IPS-18c (cell line): ENCODE results near the gene POLE2.
A peak's percentile ranks its signal among the peaks of the same experiment; 100 is the strongest.
"Not testable (repeated sequence)": the region's sequence is repeated elsewhere in the genome, so short reads cannot be mapped to it uniquely, and the experiment has no call there.

Source experiments
- H3K4me3 ChIP-seq: 2 replicates; pipeline ENCODE4 v1.7.0; 2013; ENCODE audit warnings: low read depth, mild to moderate bottlenecking, low read length, moderate library complexity; ENCODE audit not compliant: insufficient read depth
- H3K9me3 ChIP-seq: one replicate; pipeline ENCODE4 v1.6.1; 2013; ENCODE audit warnings: mild to moderate bottlenecking, low read length, moderate library complexity; ENCODE audit not compliant: control insufficient read depth, insufficient read depth

The POLE2 gene

GRCh38 chr14:49686425-49686824, 1.6 kb downstream of the POLE2 start:
- Histone ChIP-seq H3K9me3 (no peaks in the 10 kb centered on the region), H3K4me3 (no peak overlapping the region)

GRCh38 chr14:49679271-49679670, 8.7 kb downstream of the POLE2 start:
- Histone ChIP-seq H3K9me3 (no peaks in the 10 kb centered on the region), H3K4me3 (no peak overlapping the region)

GRCh38 chr14:49677643-49678042, 10.4 kb downstream of the POLE2 start:
- Histone ChIP-seq H3K9me3 (no peaks in the 10 kb centered on the region), H3K4me3 (no peak overlapping the region)

DNA sequence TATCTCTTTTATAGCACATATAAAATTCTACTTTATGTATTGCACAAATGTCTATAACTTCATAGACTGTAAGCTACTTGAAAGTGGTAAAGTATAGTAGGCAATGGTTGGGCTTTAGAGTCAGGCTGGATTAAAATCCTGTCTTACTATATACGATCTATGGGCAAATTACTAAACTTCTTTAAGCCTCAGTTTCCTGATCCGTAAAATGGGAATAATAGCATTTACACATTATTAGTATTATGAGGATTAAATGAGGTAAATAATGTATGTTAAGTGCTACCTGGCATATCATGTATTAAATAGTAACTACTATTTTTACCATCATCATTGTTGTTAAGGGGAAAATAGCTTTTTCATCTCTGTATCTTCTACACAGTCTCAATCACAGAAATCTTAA, 14.4 kb downstream of the POLE2 start:
- H3K9me3 ChIP-seq, result no peaks in the 10 kb centered on the region
- H3K4me3 ChIP-seq, result no peak overlapping the region

DNA sequence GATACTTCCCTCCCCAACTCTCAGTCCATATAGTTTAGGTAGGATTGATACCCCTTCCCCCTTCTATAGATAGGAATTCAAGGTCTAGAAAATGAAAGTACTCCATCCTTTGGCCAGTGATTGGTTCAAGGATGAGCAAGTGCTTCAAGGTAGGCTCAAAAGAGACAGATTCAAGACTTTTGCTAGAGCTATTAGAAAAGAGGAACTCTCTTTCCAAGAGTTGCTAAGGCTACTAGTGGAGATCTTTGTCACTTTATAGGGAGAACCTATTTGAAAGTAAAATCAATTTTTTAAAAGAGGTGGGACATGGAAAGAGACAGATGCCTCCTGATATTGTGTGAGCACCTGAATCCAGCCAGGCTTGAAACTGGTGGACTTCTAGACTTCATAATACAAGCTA, 17.5 kb downstream of the POLE2 start:
- H3K9me3 ChIP-seq, result no peaks in the 10 kb centered on the region

GRCh38 chr14:49659526-49660455, 28.2 kb downstream of the POLE2 start:
- Histone ChIP-seq H3K9me3 (no peaks in the 10 kb centered on the region), H3K4me3 (no peak overlapping the region)

More for the DNA sequence above, 17.5 kb downstream of the POLE2 start:
- no peak overlapping the region for H3K4me3 ChIP-seq

DNA sequence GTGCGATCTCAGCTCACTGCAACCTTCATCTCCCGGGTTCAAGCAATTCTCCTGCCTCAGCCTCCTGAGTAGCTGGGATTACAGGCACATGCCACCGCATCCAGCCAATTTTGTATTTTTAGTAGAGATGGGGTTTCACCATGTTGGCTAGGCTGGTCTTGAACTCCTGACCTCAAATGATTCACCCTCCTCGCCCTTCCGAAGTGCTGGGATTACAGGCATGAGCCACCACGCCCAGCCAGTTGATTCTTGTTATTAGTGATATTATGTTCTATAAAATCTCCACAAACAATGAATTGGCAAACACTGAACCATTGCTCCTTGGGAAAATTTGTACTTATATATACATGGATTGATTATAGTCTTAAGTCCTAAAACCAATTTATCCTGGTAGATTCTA, 30.5 kb downstream of the POLE2 start:
- H3K4me3 ChIP-seq, H3K9me3 ChIP-seq: not testable (repeated sequence)

GRCh38 chr14:49654511-49654910, 33.5 kb downstream of the POLE2 start:
- no peaks in the 10 kb centered on the region for H3K9me3 ChIP-seq
- H3K4me3 ChIP-seq, result no peak overlapping the region

GRCh38 chr14:49653508-49653907, 34.5 kb downstream of the POLE2 start:
- no peaks in the 10 kb centered on the region for H3K9me3 ChIP-seq
- no peak overlapping the region for H3K4me3 ChIP-seq

DNA sequence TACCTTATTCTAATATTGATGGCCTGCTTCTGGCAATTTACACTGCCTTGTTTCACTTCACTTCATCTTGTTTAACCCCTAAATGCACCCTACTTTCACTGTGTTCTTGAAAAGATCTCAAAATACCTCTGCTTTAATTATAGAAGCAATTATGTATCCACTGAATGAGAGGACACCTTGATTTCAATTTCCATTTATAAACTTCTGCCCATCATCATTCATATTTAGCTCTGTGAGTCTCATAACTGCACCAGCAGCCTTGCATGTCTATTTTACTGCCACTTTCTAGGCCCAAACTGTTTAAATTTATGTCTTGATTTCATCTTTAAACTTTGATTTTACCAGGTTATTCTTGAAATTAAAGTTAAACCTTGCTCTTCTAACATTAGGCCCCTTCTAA, 45.9 kb downstream of the POLE2 start:
- H3K4me3 ChIP-seq, result no peak overlapping the region
- no peaks in the 10 kb centered on the region for H3K9me3 ChIP-seq

DNA sequence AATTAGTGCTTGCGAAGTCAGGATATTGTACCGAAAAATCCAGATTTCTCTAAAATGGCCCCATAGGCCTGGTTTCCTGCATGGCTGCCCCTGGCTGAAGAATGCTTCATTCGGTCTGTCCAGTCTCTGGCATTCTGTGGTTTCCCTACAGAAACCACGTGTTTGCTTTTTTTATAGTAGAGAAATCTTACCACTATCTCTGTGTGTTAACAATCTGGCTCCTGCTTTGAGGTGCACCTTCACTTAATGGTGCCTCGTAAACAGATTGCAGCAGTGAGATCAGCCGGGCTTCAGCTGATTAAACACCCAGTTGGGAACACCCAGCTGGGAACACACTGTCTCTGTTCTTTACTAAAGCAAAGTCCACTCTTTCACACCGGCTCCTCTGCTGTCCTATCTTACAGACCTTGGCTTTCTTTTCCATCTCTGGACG, 46.3 kb downstream of the POLE2 start:
- H3K9me3 ChIP-seq, result no peaks in the 10 kb centered on the region
- no peak overlapping the region for H3K4me3 ChIP-seq

GRCh38 chr14:49640540-49641417, 47.2 kb downstream of the POLE2 start:
- Histone ChIP-seq H3K4me3 (no peak overlapping the region), H3K9me3 (no peaks in the 10 kb centered on the region)

DNA sequence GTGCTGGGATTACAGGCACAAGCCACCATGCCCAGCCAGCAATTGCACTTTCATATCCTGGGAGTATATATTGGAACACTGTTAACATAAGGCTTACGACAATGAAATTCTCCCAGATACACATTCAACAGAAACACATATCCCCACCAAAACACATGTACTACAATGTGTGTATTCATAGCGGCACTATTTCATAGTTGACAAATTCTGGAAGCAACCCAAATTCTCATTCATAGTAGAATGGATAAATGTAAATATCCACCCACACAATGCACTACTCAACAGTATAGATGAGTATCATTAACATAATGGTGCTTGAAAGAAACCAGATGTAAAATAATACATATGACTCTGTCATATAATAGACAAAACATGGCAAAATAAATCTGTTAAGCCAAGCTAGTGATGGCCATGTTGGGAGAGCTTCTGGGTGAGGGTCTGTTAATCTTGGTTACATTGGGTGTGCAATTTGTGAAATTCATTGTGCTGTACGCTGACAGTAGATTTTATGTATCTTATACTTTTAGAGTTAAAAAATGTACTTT, 50.4 kb downstream of the POLE2 start:
- Histone ChIP-seq H3K9me3 (no peaks in the 10 kb centered on the region), H3K4me3 (no peak overlapping the region)

GRCh38 chr14:49636866-49637265, 51.1 kb downstream of the POLE2 start:
- Histone ChIP-seq H3K9me3 (no peaks in the 10 kb centered on the region), H3K4me3 (no peak overlapping the region)

- H3K4me3 ChIP-seq, result peak within 1 kb of the TSS; percentile 88
- H3K9me3 ChIP-seq, result no peaks in the 10 kb centered on the region
These were observed 53.3 kb downstream of the POLE2 start, which contains the start of gene DNAAF2 for GRCh38 chr14:49634547-49635334. Gene DNAAF2 (minus strand): TSS chr14:49635244. CDS start chr14:49635149, 95 bp downstream.

- no peaks in the 10 kb centered on the region for H3K9me3 ChIP-seq
- peak overlapping the region; percentile 88 for H3K4me3 ChIP-seq
These were observed 54.1 kb downstream of the POLE2 start for GRCh38 chr14:49633640-49634546.
